Eye (tissue), 1 donor: Measurements from ENCODE around the gene RCE1.

Source experiments
- DNase-seq: peaks from one replicate; pipeline ENCODE4 v3.0.0-alpha.2; 2015

RCE1 gene

DNA sequence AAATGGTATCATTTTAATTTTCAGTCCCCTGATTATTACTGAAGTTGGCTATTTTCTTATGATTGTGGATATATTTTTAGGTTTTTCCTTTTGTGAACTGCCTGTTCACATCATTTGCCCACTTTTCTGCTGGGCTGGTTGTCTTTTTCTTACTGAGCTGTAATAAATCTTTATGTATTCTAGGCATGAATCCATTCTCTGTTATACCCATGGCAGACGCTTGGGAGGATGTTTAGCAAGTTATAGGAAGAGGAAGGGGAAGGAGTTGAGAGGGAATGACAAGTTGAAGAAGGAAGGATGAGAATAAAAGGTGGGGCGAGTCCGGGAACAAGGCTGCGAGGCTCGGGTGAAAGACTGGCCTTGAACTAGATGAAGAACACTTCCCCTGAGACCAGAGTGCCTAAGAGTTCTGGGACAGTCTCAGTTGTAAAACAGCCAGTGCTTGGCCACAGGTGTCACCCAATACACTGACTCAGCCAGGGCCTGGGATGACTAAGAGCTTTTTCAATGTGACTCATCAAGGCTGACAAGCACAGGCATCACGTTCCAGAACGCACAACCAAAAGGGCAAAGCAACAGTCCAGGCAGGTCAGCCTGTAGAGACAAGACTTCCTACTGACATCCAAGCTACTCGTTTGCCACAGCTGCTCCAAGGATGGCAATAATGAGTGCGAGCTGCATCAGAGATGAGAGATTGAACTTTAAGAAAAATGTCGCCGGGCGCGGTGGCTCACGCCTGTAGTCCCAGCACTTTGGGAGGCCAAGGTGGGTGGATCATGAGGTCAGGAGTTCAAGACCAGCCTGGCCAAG is 48.8 kb downstream of the RCE1 start:
- no peak for DNase-seq

DNA sequence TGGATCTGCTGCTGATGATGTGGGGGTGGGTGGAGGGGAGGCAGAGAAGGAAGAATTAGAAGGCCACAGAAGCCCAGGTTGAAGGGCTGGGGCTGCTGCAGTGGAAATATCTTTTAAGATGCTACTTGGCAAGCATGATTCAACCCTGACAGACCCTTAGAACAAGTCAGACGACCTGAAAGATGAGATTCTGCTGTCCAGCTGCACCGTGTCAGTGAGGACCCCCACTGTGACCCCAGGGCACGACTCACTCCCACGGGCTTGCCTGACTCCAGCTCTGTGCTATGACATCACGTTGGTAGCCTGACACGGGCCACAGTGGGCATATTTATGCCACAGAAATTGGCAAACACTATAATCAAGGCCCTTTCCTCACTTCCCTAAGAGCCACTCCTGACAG is 49.7 kb downstream of the RCE1 start:
- DNase-seq = no peak

DNA sequence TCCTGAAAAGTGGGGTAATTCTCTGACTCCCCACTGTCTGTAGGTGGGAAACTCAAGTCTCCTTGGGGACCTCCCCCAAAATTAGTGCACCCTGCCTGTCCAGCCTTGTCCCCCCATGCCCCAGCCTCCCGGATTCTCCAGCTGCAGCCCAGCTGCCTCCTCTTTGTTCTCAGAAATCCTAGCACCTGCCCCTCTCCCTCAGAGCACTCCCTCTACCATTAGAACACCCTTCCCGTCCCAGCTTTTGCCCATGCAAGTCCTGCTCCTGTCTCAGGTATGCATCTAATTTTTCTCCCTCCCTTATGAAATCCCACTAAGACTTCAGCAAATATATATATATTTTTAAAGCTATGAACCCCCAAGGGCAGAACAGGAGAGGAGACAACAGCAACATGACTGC is 50.9 kb downstream of the RCE1 start:
- DNase-seq = peak; percentile 45
